Ovary (tissue), 9 donors: ENCODE results near the gene DCUN1D1. TPM values are rescaled to one million over a fixed set of nuclear protein-coding genes. Genes with fewer than 3 reads are reported as not detected.

ENCODE experiments used
- DNase-seq, 5 donors: peaks; one replicate each; pipeline ENCODE4 v3.0.0-alpha.2; 2019 to 2020
- H3K27ac ChIP-seq, 2 donors: fragments of 200-600 bp; one replicate each; pipeline versions ENCODE4 v1.5.1 to v1.8.0; 2019 to 2022
- H3K27me3 ChIP-seq: fragments of 200-600 bp; one replicate; pipeline ENCODE4 v1.8.0; 2022
- H3K36me3 ChIP-seq: fragments of 200-600 bp; sonication (generic); one replicate; pipeline ENCODE4 v1.5.1; 2019
- H3K4me1 ChIP-seq: one replicate; pipeline ENCODE4 v1.8.1; 2013; ENCODE audit warnings: mild to moderate bottlenecking, moderate library complexity; ENCODE audit not compliant: insufficient read depth
- H3K4me3 ChIP-seq: fragments of 200-600 bp; sonication (generic); one replicate; pipeline ENCODE4 v1.5.1; 2017
- H3K9me3 ChIP-seq, 2 donors: fragments of 200-600 bp in 1 of 2; sonication (generic) in 1 of 2; one replicate each; pipeline versions ENCODE4 v1.5.1 to v1.8.1; 2013 to 2019; ENCODE audit warnings: mild to moderate bottlenecking in 1 of 2, moderate library complexity in 1 of 2
- EP300 ChIP-seq: sonication (generic); formaldehyde crosslinking; IDR thresholded peaks from one replicate; pipeline ENCODE4 v1.6.1; 2017; ENCODE audit warnings: antibody characterized with exemption
- POLR2A ChIP-seq: fragments of 450-650 bp; IDR thresholded peaks from one replicate; pipeline ENCODE4 v1.6.1; 2017; ENCODE audit warnings: antibody characterized with exemption, mild to moderate bottlenecking, moderate library complexity
- WGBS, 3 donors: extraction: QIAGEN DNeasy Blood & Tissue Kit in 1 of 3; methylation state at CpG; one replicate each; pipeline versions ENCODE4 v1.1.5 to v1.1.7; 2013 to 2017; 5-methylcytosine and 5-hydroxymethylcytosine counted together
- intact Hi-C, 4 donors: fragments of 100-400 bp; cut with DNase I; formaldehyde crosslinking; loops; one replicate each; pipeline versions ENCODE4 v1.11.0 to v1.15.1; 2022 to 2023
- polyA plus RNA-seq, 2 donors: library from polyadenylated mRNA; stranded (reverse); fragments of 200-250 nt in 1 of 2; fragments of 350-450 nt in 1 of 2; fragmentation: Illumina TruSeq in 1 of 2; extraction: RNeasy Lipid Tissue Mini Kit (QIAGEN cat#74804) in 1 of 2; gene quantifications; one replicate each; pipeline ENCODE4 v1.2.3, GENCODE V29; 2013 to 2014
- total RNA-seq, 7 donors: library from RNA; depleted of rRNA in 2 of 7; stranded (reverse); fragments of >200 nt in 2 of 7; fragmentation: NEBNext Ultra II Directional in 3 of 7; extraction: Animal tissue kit (Norgen Biotek cat#: 25700) in 3 of 7; gene quantifications; one replicate each; pipeline versions ENCODE4 v1.1.0 to v1.2.4, GENCODE V29; 2016 to 2023
- TF ChIP-seq, protein P1 (sequence below), 3 donors: fragments of 450-650 bp in 2 of 3; fragments of 200-600 bp in 1 of 3; IDR thresholded peaks; one replicate each; pipeline versions ENCODE4 v1.5.1 to v1.8.0; 2016 to 2022; ENCODE audit warnings: antibody characterized with exemption in 3 of 3, mild to moderate bottlenecking in 1 of 3
- donor health status: DM: no; HTN: no; CAD: no; lungs with moderate emphysema.
- donor health status: DM: no; HTN: no; CAD: no.
- donor health status: Bipolar disorder and iron deficiency.
- donor health status: DM: yes; HTN: yes; CAD: no.
- donor health status: DM: no; HTN: no; CAD: no.
- donor health status: DM: yes; HTN: yes; CAD: no.

The DCUN1D1 gene
- total and polyA plus RNA-seq, 9 donors, result 7.7 to 42.7 (median 40.2) TPM

DNA sequence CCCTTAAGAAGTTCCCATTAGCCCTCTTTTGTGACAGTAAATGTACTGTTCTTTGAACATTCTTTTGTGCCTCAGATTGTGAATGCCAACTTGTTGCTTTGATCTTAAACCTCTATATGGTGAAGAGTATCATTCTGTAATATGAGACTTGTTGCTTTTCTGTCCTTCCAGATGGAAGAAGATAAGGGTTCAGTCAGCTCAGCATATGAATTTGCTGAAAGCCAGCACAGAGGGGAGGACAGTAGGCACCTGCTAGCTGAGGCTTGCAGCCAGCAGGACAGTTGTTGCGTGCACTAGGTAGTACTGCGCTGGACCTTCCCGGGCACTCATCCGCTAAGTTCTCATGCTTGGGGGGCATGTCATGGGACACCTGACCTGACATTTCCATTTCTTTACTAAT, 74.7 kb downstream of the DCUN1D1 start:
- TF ChIP-seq POLR2A (no peak), EP300 (no peak)
- TF ChIP-seq, protein P1, sequence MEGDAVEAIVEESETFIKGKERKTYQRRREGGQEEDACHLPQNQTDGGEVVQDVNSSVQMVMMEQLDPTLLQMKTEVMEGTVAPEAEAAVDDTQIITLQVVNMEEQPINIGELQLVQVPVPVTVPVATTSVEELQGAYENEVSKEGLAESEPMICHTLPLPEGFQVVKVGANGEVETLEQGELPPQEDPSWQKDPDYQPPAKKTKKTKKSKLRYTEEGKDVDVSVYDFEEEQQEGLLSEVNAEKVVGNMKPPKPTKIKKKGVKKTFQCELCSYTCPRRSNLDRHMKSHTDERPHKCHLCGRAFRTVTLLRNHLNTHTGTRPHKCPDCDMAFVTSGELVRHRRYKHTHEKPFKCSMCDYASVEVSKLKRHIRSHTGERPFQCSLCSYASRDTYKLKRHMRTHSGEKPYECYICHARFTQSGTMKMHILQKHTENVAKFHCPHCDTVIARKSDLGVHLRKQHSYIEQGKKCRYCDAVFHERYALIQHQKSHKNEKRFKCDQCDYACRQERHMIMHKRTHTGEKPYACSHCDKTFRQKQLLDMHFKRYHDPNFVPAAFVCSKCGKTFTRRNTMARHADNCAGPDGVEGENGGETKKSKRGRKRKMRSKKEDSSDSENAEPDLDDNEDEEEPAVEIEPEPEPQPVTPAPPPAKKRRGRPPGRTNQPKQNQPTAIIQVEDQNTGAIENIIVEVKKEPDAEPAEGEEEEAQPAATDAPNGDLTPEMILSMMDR (IDR thresholded peaks at IDR 0.05), result no peak
- no peak for DNase-seq
- no peaks in the 10 kb centered on the region for H3K36me3 ChIP-seq
- whole genome bisulfite sequencing, 3 donors, result 96 to 98% (median 96%) methylated on average over 4 of the region's 4 CpGs
- no peak overlapping the region for H3K4me3 ChIP-seq
- H3K9me3 ChIP-seq, result no peaks in the 10 kb centered on the region
- H3K27me3 ChIP-seq, result no peaks in the 10 kb centered on the region
- no peak overlapping the region for H3K27ac ChIP-seq
- H3K4me1 ChIP-seq, result no peaks in the 10 kb centered on the region
- intact Hi-C loops, result no loop called here

DNA sequence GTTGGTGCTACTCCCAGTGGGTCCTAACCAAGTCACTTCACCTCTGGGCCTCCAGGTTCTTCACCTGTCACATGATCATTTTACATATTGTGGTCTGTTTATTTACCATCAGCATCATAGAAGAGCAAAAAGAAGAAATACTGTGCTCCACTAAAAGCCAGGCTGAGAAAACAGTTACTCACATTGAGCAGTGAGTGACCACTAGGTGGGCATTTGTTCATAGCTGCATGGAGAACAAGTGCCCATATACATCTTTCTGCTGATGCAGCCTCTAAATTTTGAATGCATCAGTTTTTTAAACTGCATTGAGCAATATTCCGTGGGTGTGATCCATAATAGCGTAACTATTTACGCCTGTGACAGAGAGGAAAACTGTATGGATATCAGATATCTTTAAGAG, 76.2 kb downstream of the DCUN1D1 start:
- 91 to 95% (median 95%) methylated on average over 3 of the region's 3 CpGs for WGBS, 3 donors
- no peak for TF ChIP-seq EP300
- TF ChIP-seq, protein P1 (IDR thresholded peaks at IDR 0.05), result no peak

DNA sequence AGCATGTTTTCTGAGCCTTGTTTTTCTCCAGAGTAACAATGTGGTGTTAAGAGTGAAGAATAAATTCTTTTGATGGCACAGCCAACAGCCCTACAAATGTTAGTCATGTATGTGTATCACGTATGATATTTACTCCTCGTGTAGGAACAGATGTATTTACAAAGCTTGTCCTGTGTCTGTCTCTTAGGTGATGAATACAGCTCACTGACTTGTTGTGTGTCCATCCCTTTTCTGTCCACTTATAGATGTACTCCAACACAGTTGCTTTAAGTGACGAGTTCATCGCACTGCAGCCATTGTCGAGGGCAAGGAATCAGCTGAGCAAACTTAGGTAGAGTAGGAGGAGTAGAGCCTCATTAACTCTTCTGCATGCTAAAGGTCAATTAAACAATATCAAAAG, 78.1 kb downstream of the DCUN1D1 start:
- TF ChIP-seq POLR2A (no peak), EP300 (no peak)
- intact Hi-C loops, result no loop called here
- no peak overlapping the region for H3K4me3 ChIP-seq
- H3K4me1 ChIP-seq, result no peaks in the 10 kb centered on the region
- H3K9me3 ChIP-seq, result no peaks in the 10 kb centered on the region
- no peaks in the 10 kb centered on the region for H3K27me3 ChIP-seq
- no peak for DNase-seq
- H3K27ac ChIP-seq, result no peak overlapping the region
- H3K36me3 ChIP-seq, result no peaks in the 10 kb centered on the region
- WGBS, 3 donors, result 83 to 86% (median 84%) methylated on average over 5 of the region's 5 CpGs

More for the DNA sequence above, 76.2 kb downstream of the DCUN1D1 start:
- no peak for DNase-seq
- Histone ChIP-seq H3K27ac (no peak overlapping the region), H3K4me3 (no peak overlapping the region), H3K9me3 (no peaks in the 10 kb centered on the region), H3K27me3 (no peaks in the 10 kb centered on the region), H3K36me3 (no peaks in the 10 kb centered on the region), H3K4me1 (no peaks in the 10 kb centered on the region)
- intact Hi-C loops, result no loop called here

DNA sequence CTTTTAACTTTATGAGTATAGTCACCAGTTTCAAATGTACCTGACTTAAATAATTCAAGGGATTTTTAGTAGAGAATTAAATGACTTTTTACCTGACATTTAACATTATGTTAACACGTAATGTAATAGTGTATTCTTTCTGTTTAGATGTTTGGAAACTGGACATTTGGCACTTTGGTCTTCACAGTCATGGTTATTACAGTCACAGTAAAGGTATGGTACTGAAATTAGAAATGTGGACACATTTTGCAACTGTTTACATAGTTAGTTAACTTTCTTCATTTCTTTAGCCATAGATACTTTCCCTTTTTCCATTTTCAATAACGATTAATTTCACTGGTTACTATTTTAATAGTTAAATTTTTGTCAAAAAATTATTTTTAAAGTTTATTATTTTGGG, 83.8 kb downstream of the DCUN1D1 start:
- H3K4me1 ChIP-seq, result no peaks in the 10 kb centered on the region
- no peak for DNase-seq
- WGBS, 3 donors, result 91 to 96% (median 95%) methylated on average over 2 of the region's 2 CpGs
- H3K36me3 ChIP-seq, result no peaks in the 10 kb centered on the region
- no peak overlapping the region for H3K4me3 ChIP-seq
- intact Hi-C loops, result no loop called here
- H3K27ac ChIP-seq, result no peak overlapping the region
- no peaks in the 10 kb centered on the region for H3K9me3 ChIP-seq
- no peak for TF ChIP-seq POLR2A
- no peak for TF ChIP-seq EP300
- no peaks in the 10 kb centered on the region for H3K27me3 ChIP-seq

DNA sequence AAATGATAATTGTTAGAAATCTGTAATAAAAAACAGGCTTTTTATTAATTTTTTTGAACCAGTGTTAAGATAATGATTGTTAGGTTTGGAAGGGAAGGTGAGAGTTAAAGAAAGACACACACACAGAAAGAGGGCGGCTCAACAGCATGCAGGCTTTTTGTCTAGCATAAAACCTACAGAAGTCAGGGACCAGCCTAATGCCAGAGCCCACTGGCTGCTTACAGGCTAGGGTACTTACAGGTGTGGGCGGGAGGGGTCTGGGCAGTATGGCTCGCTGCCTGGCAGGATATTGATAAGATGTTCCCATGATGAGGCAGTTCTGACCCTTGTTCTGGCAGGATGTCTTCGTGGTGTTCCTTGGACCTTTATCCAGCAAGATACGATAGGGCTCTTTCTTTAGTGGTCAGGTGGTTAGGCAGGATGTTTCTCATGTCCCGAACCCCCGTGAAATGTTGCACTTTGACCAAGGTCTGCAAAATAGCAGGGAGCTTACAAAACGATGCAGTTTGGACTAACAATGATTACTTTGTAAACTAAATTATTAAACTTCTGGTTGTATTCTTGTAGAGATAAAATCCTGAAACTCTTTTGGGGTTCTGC, 84.7 kb downstream of the DCUN1D1 start:
- TF ChIP-seq EP300 (no peak), POLR2A (no peak)
- TF ChIP-seq, protein P1 (IDR thresholded peaks at IDR 0.05), result no peak
- 36 to 57% (median 45%) methylated on average over 8 of the region's 8 CpGs for WGBS, 3 donors
- H3K36me3 ChIP-seq, result no peaks in the 10 kb centered on the region
- DNase-seq, result no peak
- H3K9me3 ChIP-seq, result no peaks in the 10 kb centered on the region
- no peak overlapping the region for H3K4me3 ChIP-seq
- no peaks in the 10 kb centered on the region for H3K4me1 ChIP-seq
- no peak overlapping the region for H3K27ac ChIP-seq
- intact Hi-C loops, result no loop called here
- H3K27me3 ChIP-seq, result no peaks in the 10 kb centered on the region
